ENCODE results near the gene YTHDF1. TPM values are rescaled to one million over a fixed set of nuclear protein-coding genes. Genes with fewer than 3 reads are reported as not detected.
A peak's percentile ranks its signal among the peaks of the same experiment; 100 is the strongest.

Gene YTHDF1
- polyA plus RNA-seq, 1 donor from 2014 or later: 36.9 TPM

DNA sequence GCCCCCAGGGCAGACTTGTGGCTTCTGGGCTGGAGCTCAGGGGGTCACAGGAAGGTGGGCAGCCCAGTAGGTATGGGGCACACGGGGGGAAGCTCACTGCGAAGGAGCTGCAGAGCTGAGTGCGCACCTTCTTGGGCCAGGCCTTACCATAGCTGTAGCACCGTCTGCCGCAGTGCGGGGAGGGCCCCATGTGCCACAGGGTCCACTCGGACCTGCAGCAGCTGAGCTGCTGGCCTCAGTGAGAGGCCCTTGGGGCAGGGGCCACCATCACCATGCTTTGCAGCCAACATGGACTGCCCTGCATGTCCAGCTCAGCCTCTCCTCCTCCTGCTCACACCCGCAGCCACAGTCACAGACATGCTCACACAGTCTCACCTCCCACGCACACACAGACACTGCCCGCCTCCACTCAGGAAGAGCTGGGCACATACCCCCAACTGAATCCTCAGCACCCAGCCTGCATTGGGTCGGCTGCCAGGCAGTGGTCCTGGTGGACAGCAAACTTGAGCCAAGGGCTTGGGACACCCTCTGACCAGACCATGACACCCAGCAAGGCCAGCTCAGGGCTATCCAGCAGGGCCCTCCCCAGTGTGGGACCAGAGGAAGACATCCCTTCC lies 35.3 kb downstream of the YTHDF1 start:
- TF ChIP-seq EP300 (conservative IDR thresholded peaks at IDR 0.05; ENCODE audit: poor library complexity, severe bottlenecking) (no peak), POLR2AphosphoS5 (IDR thresholded peaks at IDR 0.05) (no peak), MXI1 (conservative IDR thresholded peaks at IDR 0.05; ENCODE audit: poor library complexity, severe bottlenecking) (no peak), SMC3 (conservative IDR thresholded peaks at IDR 0.05; ENCODE audit: poor library complexity) (no peak), EZH2 (IDR thresholded peaks at IDR 0.05; ENCODE audit: borderline replicate concordance, insufficient read depth, low read length, poor library complexity, severe bottlenecking) (no peak), RAD21 (conservative IDR thresholded peaks at IDR 0.05) (no peak), TAF1 (IDR thresholded peaks at IDR 0.05; ENCODE audit: low read depth) (no peak), REST (IDR thresholded peaks at IDR 0.05; ENCODE audit: borderline replicate concordance) (no peak)
- TF ChIP-seq, protein P1, sequence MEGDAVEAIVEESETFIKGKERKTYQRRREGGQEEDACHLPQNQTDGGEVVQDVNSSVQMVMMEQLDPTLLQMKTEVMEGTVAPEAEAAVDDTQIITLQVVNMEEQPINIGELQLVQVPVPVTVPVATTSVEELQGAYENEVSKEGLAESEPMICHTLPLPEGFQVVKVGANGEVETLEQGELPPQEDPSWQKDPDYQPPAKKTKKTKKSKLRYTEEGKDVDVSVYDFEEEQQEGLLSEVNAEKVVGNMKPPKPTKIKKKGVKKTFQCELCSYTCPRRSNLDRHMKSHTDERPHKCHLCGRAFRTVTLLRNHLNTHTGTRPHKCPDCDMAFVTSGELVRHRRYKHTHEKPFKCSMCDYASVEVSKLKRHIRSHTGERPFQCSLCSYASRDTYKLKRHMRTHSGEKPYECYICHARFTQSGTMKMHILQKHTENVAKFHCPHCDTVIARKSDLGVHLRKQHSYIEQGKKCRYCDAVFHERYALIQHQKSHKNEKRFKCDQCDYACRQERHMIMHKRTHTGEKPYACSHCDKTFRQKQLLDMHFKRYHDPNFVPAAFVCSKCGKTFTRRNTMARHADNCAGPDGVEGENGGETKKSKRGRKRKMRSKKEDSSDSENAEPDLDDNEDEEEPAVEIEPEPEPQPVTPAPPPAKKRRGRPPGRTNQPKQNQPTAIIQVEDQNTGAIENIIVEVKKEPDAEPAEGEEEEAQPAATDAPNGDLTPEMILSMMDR (IDR thresholded peaks at IDR 0.05; ENCODE audit: poor library complexity, severe bottlenecking): no peak
- Histone ChIP-seq H2AFZ (ENCODE audit: low read depth, low read length) (no peak overlapping the region), H3K27ac (ENCODE audit: low read length) (no peak overlapping the region), H3K79me2 (replicated peaks; ENCODE audit: insufficient read depth, low read length) (peaks cover 22% of the 10 kb centered on the region), H3K9me3 (ENCODE audit: low read length) (no peaks in the 10 kb centered on the region), H4K20me1 (ENCODE audit: insufficient read depth) (peaks cover 22% of the 10 kb centered on the region), H3K27me3 (ENCODE audit: insufficient read depth, low read depth, low read length) (peaks cover 10% of the 10 kb centered on the region), H3K4me3 (ENCODE audit: low read length) (peak overlapping the region; percentile 78), H3K9me2 (ENCODE audit: insufficient read depth, low read length) (no peaks in the 10 kb centered on the region), H3K36me3 (ENCODE audit: insufficient read depth, low read length) (no peaks in the 10 kb centered on the region), H3K9ac (ENCODE audit: low read length) (peak overlapping the region; percentile 97), H3F3A (ENCODE audit: insufficient read depth, low read length, poor library complexity, severe bottlenecking) (peaks cover 9% of the 10 kb centered on the region), H3K4me2 (ENCODE audit: low read length) (no peak overlapping the region)

- Histone ChIP-seq H3K9me2 (ENCODE audit: insufficient read depth, low read length) (no peaks in the 10 kb centered on the region), H3K27ac (ENCODE audit: low read length) (peak overlapping the region; percentile 51), H3K4me3 (ENCODE audit: low read length) (peak overlapping the region; percentile 78), H3K4me2 (ENCODE audit: low read length) (peak overlapping the region; percentile 58), H3K9ac (ENCODE audit: low read length) (peak overlapping the region; percentile 97), H3F3A (ENCODE audit: insufficient read depth, low read length, poor library complexity, severe bottlenecking) (peaks cover 9% of the 10 kb centered on the region), H3K36me3 (ENCODE audit: insufficient read depth, low read length) (no peaks in the 10 kb centered on the region), H3K27me3 (ENCODE audit: insufficient read depth, low read depth, low read length) (peaks cover 16% of the 10 kb centered on the region), H3K79me2 (replicated peaks; ENCODE audit: insufficient read depth, low read length) (peaks cover 22% of the 10 kb centered on the region), H3K9me3 (ENCODE audit: low read length) (no peaks in the 10 kb centered on the region), H4K20me1 (ENCODE audit: insufficient read depth) (peaks cover 22% of the 10 kb centered on the region), H2AFZ (ENCODE audit: low read depth, low read length) (no peak overlapping the region)
- TF ChIP-seq TAF1 (IDR thresholded peaks at IDR 0.05; ENCODE audit: low read depth) (no peak), POLR2AphosphoS5 (IDR thresholded peaks at IDR 0.05) (no peak), EP300 (conservative IDR thresholded peaks at IDR 0.05; ENCODE audit: poor library complexity, severe bottlenecking) (no peak), MXI1 (conservative IDR thresholded peaks at IDR 0.05; ENCODE audit: poor library complexity, severe bottlenecking) (no peak), SMC3 (conservative IDR thresholded peaks at IDR 0.05; ENCODE audit: poor library complexity) (no peak), REST (IDR thresholded peaks at IDR 0.05; ENCODE audit: borderline replicate concordance) (no peak), RAD21 (conservative IDR thresholded peaks at IDR 0.05) (no peak), EZH2 (IDR thresholded peaks at IDR 0.05; ENCODE audit: borderline replicate concordance, insufficient read depth, low read length, poor library complexity, severe bottlenecking) (no peak)
- TF ChIP-seq, protein P1 (IDR thresholded peaks at IDR 0.05; ENCODE audit: poor library complexity, severe bottlenecking): no peak
Observed at GRCh38 chr20:63179687-63180568, 36.0 kb downstream of the YTHDF1 start.

Data from neural cell (in vitro differentiated cells).